ENCODE results near the gene PHF20. TPM values are rescaled to one million over a fixed set of nuclear protein-coding genes. Genes with fewer than 3 reads are reported as not detected.

PHF20 gene
- total and polyA plus RNA-seq, 2 donors (not counting 3 experiments of a cell fraction or from before 2014, with no cell fraction given) = 25.0 to 45.8 TPM

DNA sequence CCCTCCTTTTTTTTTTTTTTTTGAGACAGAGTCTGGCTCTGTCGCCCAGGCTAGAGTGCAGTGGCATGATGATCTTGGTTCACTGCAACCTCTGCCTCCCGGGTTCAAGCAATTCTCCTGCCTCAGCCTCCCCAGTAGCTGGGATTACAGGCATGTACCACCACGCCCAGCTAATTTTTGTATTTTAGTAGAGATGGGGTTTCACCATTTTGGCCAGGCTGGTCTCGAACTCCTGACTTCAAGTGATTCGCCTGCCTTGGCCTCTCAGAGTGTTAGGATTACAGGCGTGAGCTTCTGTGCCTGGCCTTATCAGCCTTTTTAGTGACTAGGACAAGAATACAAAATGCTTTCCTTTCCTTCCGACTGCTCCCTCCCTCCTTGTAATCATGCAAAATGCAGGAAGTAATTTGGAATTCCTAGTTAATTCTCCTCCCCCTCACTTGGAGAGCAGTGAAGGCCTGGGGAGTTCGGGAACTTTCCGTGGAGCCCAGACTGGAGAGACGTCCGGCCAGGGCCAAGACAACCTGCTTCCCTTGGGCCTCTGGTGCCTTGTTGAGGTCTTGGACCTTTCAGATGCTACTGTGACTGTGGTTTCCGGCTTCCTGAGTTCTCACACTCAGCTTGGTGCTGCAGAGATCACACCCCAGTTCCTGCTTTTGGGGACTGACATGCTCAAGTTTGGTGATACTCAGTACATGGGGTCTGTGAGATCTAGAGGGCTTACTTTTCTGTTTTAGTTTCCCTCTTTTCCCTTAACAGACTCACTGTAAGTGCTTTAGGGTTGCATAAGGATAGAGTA, 3.9 kb upstream of the PHF20 start:
- intact Hi-C loops (cut with micrococcal nuclease) = loop anchor here (1.0 to 5.0 kb wide), 2 partner anchors 26 to 184 kb away; partner anchors contain the start of genes RBM39 and SCAND1
- Histone ChIP-seq H3K27me3 (ENCODE audit: control insufficient read depth in 2 of 2, insufficient read depth in 2 of 2, low read length in 2 of 2) (no peaks in the 10 kb centered on the region), H3K27ac (ENCODE audit: insufficient read depth, low read depth, low read length) (peak overlapping the region; percentile 75), H3K9me3 (replicated peaks; ENCODE audit: control insufficient read depth, insufficient read depth, low read length) (no peaks in the 10 kb centered on the region), H2AFZ (ENCODE audit: low read depth, low read length) (peak overlapping the region; percentile 64), H4K20me1 (replicated peaks; ENCODE audit: control insufficient read depth, extremely low read depth, insufficient read depth, low read length) (no peaks in the 10 kb centered on the region), H3K9me1 (replicated peaks; ENCODE audit: control insufficient read depth, extremely low read depth, insufficient read depth, low read length) (no peaks in the 10 kb centered on the region), H3K4me1 (ENCODE audit: control insufficient read depth, extremely low read depth, insufficient read depth, low read length) (peaks cover 33% of the 10 kb centered on the region), H3K4me2 (ENCODE audit: insufficient read depth, low read length) (peak overlapping the region; percentile 13), H3K36me3 (ENCODE audit: control insufficient read depth in 2 of 2, extremely low read depth in 1 of 2, insufficient read depth in 2 of 2, low read length in 2 of 2) (no peaks in the 10 kb centered on the region), H3K9ac (replicated peaks; ENCODE audit: extremely low read depth, insufficient read depth, low read length) (peak overlapping the region; percentile 46), H3K79me2 (ENCODE audit: control insufficient read depth, insufficient read depth, low read length) (peaks cover 7% of the 10 kb centered on the region), H3K4me3 (replicated peaks in 1 of 3; ENCODE audit: insufficient read depth in 1 of 3, low read depth in 1 of 3, low read length in 3 of 3) (no peak overlapping the region)
- dilution Hi-C loops (cut with MboI; ENCODE audit: extremely low pct_ligation_motif_present, low sequenced_read_pairs) = no loop called here
- DNase-seq (ENCODE audit: low read depth, low spot score) = peak; percentile 92
- ChIA-PET POLR2A (interaction anchor here (0.8 to 2.7 kb wide), 3 partner anchors 11 to 39 kb away, joined by 3 to 47 read pairs (median 3); partner anchors contain the start of gene RBM39), CTCF (interaction anchor here (1.0 to 1.4 kb wide), 3 partner anchors 24 to 26 kb away, joined by 3 to 11 read pairs (median 3); partner anchors contain the start of gene RBM39)
- BruUV-seq (replicated peaks) = no TSS peak
- TF ChIP-seq, protein P1, sequence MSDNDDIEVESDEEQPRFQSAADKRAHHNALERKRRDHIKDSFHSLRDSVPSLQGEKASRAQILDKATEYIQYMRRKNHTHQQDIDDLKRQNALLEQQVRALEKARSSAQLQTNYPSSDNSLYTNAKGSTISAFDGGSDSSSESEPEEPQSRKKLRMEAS (IDR thresholded peaks at IDR 0.05; ENCODE audit: insufficient read depth, insufficient read length) = no peak
- TF ChIP-seq POLR2AphosphoS5 (IDR thresholded peaks at IDR 0.05; ENCODE audit: insufficient read depth, low read depth, low read length) = peak; percentile 64
- peak; percentile 14 for TF ChIP-seq FOS (IDR thresholded peaks at IDR 0.05; ENCODE audit: borderline replicate concordance, insufficient read depth, low read length)
- peak; percentile 15 for TF ChIP-seq MYC (IDR thresholded peaks at IDR 0.05; ENCODE audit: low read depth, low read length)
- FAIRE-seq = peak; percentile 86
